Sigmoid colon (tissue), 4 donors: ENCODE results near the gene LHB.

ENCODE experiments used
- EP300 ChIP-seq, 4 donors: sonication (generic); formaldehyde crosslinking; IDR thresholded peaks; one replicate each; pipeline ENCODE4 v1.6.1; 2017; ENCODE audit warnings: antibody characterized with exemption in 4 of 4
- POLR2A ChIP-seq, 2 donors: fragments of 450-650 bp; IDR thresholded peaks; one replicate each; pipeline ENCODE4 v1.6.1; 2016; ENCODE audit warnings: antibody characterized with exemption in 2 of 2, mild to moderate bottlenecking in 2 of 2, moderate library complexity in 2 of 2
- TF ChIP-seq, protein P1 (sequence below), 4 experiments: fragments of 450-650 bp in 3 of 4; fragments of 200-600 bp in 1 of 4; IDR thresholded peaks; one replicate each; pipeline ENCODE4 v1.5.1; 2016 to 2019; ENCODE audit warnings: antibody characterized with exemption in 4 of 4, mild to moderate bottlenecking in 3 of 4, moderate library complexity in 2 of 4

- TF ChIP-seq, protein P1, sequence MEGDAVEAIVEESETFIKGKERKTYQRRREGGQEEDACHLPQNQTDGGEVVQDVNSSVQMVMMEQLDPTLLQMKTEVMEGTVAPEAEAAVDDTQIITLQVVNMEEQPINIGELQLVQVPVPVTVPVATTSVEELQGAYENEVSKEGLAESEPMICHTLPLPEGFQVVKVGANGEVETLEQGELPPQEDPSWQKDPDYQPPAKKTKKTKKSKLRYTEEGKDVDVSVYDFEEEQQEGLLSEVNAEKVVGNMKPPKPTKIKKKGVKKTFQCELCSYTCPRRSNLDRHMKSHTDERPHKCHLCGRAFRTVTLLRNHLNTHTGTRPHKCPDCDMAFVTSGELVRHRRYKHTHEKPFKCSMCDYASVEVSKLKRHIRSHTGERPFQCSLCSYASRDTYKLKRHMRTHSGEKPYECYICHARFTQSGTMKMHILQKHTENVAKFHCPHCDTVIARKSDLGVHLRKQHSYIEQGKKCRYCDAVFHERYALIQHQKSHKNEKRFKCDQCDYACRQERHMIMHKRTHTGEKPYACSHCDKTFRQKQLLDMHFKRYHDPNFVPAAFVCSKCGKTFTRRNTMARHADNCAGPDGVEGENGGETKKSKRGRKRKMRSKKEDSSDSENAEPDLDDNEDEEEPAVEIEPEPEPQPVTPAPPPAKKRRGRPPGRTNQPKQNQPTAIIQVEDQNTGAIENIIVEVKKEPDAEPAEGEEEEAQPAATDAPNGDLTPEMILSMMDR (IDR thresholded peaks at IDR 0.05): no peak
- TF ChIP-seq POLR2A (IDR thresholded peaks at IDR 0.05): no peak
- TF ChIP-seq EP300 (IDR thresholded peaks at IDR 0.05): no peak
Measured at GRCh38 chr19:48968179-48968661, 48.7 kb downstream of the LHB start.
